Mucosa of descending colon (tissue), 3 donors: ENCODE measurements around the gene PRXL2C. TPM values are rescaled to one million over a fixed set of nuclear protein-coding genes. Genes with fewer than 3 reads are reported as not detected.

Experiments
- ATAC-seq: fragments of 200-7000 bp; cut with Tn5 transposase; one replicate; pipeline ENCODE4 v1.9.1; 2020; ENCODE audit warnings: mild to moderate bottlenecking, moderate library complexity
- DNase-seq, 3 donors: peaks; one replicate each; pipeline ENCODE4 v3.0.0-alpha.2; 2020
- H3K36me3 ChIP-seq: fragments of 200-600 bp; one replicate; pipeline ENCODE4 v1.8.0; 2021; ENCODE audit warnings: low read depth, mild to moderate bottlenecking
- H3K4me1 ChIP-seq: fragments of 200-600 bp; one replicate; pipeline ENCODE4 v1.8.0; 2021; ENCODE audit warnings: low read depth, mild to moderate bottlenecking
- H3K4me3 ChIP-seq: fragments of 200-600 bp; one replicate; pipeline ENCODE4 v1.8.0; 2021; ENCODE audit warnings: mild to moderate bottlenecking
- H3K9me3 ChIP-seq: fragments of 200-600 bp; one replicate; pipeline ENCODE4 v1.8.0; 2021; ENCODE audit warnings: mild to moderate bottlenecking
- intact Hi-C, 2 donors: fragments of 100-400 bp; cut with DNase I in 1 of 2; cut with micrococcal nuclease in 1 of 2; formaldehyde crosslinking; loops; one replicate each; pipeline versions ENCODE4 v1.11.0 to v1.11.1; 2022; cut with DNase I, micrococcal nuclease
- total RNA-seq, 3 donors: library from RNA; stranded (reverse); fragmentation: NEBNext Ultra II Directional in 2 of 3; extraction: Animal tissue kit (Norgen Biotek cat#: 25700) in 2 of 3; gene quantifications; one replicate each; pipeline versions ENCODE4 v1.2.1 to v1.2.4, GENCODE V29; 2021 to 2023
- TF ChIP-seq, protein P1 (sequence below): fragments of 200-600 bp; IDR thresholded peaks from one replicate; pipeline ENCODE4 v1.8.0; 2022; ENCODE audit warnings: antibody characterized with exemption, mild to moderate bottlenecking
- donor health status: DM: no; HTN: no; CAD: no; lungs with moderate emphysema.
- donor health status: DM: no; HTN: no; CAD: no.
- donor health status: DM: no; HTN: yes; CAD: no.

The PRXL2C gene
- total RNA-seq, 3 donors from 2014 or later, result 2.5 to 15.1 (median 8.8) TPM

DNA sequence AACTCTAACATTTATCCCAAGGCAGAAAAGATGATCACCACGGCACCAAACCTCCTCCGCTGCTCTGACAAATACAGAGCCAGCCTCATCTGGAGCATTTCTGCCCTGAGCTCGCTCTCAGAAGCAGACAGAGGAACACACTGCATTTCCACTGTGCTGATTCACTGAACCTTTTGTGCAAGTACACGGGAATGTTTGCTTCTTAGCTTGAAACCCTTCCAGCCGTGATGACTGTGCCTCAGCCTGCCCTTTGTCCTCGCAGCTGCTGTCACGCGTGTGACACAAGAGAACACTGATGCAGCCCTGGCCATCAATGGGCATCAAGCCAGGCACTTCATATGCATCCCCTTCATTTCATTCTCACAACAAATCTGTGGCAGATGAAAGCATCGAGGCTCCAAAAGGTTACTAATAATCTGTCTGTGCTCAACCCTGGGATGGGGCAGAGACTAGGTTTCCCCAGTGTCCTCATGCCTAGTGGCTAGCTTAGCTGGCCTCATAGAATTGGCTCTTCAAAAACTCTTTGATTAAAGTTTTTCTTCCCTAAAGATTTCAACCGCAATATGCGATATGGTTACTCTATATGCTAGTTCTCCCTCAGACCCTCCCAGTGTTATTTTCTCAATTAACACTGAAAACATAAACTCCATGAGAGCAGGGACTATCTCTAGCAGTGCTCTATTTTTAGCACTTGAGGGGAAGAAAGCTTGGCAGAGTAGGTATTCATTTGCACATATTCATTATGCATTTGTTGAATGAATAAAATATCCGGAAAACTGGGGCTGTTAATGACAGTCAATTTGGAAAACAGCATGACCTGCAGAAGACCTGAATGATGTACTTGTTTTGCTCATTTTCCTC is 42.8 kb downstream of the PRXL2C start:
- Histone ChIP-seq H3K9me3 (no peaks in the 10 kb centered on the region), H3K4me1 (no peaks in the 10 kb centered on the region), H3K36me3 (no peaks in the 10 kb centered on the region), H3K4me3 (no peak overlapping the region)
- ATAC-seq (peak; percentile 88), DNase-seq (peak in 2 of 3 donors; percentile 14 to 54)
- TF ChIP-seq, protein P1, sequence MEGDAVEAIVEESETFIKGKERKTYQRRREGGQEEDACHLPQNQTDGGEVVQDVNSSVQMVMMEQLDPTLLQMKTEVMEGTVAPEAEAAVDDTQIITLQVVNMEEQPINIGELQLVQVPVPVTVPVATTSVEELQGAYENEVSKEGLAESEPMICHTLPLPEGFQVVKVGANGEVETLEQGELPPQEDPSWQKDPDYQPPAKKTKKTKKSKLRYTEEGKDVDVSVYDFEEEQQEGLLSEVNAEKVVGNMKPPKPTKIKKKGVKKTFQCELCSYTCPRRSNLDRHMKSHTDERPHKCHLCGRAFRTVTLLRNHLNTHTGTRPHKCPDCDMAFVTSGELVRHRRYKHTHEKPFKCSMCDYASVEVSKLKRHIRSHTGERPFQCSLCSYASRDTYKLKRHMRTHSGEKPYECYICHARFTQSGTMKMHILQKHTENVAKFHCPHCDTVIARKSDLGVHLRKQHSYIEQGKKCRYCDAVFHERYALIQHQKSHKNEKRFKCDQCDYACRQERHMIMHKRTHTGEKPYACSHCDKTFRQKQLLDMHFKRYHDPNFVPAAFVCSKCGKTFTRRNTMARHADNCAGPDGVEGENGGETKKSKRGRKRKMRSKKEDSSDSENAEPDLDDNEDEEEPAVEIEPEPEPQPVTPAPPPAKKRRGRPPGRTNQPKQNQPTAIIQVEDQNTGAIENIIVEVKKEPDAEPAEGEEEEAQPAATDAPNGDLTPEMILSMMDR, result no peak
- intact Hi-C loops, result no loop called here

DNA sequence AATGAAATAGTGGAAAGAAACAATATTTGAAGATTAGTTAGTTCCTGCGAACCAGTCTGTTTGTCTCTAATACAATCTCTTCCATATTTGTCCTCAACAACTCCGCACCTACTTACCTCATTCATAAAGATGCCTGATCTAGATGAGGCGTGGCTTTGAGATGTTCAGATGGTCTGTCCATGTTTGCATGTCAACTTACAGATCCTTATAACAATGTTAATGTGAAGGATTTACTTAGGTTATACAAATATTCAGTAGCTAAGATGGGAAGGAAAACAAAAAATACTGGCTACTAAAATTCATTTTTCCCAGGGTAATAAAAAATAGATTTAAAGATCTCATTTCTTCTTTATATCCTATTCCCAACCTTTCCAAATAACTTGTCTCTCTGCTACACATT is 43.8 kb downstream of the PRXL2C start:
- intact Hi-C loops, result no loop called here

DNA sequence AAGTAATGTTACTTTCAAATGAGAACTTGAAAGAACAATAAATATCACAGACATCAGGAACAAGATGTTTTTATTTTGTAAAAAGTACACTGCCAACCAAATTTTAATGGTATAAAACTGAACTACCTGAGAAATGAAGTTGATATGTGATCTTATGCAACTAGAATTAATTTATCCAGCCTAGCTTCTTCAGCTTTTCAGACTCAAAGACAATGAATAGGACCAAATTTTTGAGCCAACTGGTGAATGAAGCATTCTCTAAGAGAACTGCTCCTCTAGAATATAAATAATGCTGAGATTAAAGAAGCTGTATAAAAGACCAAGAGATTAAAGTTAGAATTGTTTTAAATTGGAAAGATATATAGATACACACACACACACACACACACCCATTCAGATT is 45.4 kb downstream of the PRXL2C start:
- H3K4me1 ChIP-seq, result no peaks in the 10 kb centered on the region
- H3K9me3 ChIP-seq, result no peaks in the 10 kb centered on the region
- H3K4me3 ChIP-seq, result no peak overlapping the region
- TF ChIP-seq, protein P1, result no peak
- ATAC-seq, result no peak
- intact Hi-C loops, result no loop called here
- no peak for DNase-seq
- H3K36me3 ChIP-seq, result no peaks in the 10 kb centered on the region

More for the DNA sequence above, 43.8 kb downstream of the PRXL2C start:
- H3K9me3 ChIP-seq, result no peaks in the 10 kb centered on the region
- H3K4me3 ChIP-seq, result no peak overlapping the region
- H3K4me1 ChIP-seq, result no peaks in the 10 kb centered on the region
- no peak for DNase-seq
- no peak for ATAC-seq
- no peaks in the 10 kb centered on the region for H3K36me3 ChIP-seq
- TF ChIP-seq, protein P1, result no peak

DNA sequence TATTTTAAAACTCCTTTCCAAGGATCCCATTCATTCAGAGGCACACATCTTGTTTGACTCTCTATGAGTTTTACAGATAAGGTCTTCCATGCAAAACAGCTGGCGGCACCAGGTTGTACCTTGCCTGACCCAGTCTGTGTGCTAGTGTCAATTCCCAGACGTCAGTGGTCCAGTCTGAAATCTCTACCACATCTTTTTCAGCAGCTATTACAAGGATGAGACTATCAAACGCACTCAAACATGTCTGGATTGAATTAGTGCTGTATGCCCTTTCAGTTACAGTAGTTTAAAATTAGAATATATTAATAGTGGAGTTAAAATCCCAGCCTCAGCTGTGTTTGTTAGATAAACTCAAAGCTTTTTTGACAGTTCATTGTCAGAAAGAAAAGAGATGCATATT is 47.1 kb downstream of the PRXL2C start:
- Histone ChIP-seq H3K36me3 (no peaks in the 10 kb centered on the region), H3K9me3 (no peaks in the 10 kb centered on the region), H3K4me3 (no peak overlapping the region), H3K4me1 (no peaks in the 10 kb centered on the region)
- TF ChIP-seq, protein P1, result no peak
- intact Hi-C loops, result no loop called here
- ATAC-seq (no peak), DNase-seq (no peak)

DNA sequence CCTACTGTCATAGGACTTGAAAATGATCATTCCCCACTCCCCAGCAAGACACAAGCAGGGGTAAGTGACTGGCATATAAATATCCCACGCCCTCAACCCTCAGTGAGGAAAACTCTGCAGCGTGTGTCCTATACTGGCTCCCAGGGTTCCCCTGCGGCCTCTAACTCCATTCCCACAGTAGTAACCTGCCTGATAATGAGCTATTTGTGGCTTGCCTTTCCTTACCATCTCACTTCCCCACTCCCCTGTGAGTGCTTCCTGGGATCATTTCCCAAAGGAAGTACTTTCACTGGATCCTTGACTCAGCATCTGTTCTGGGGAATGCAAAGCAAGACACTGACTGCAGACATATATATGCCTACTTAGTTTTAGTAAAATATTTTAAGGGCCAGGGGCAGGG is 49.8 kb downstream of the PRXL2C start:
- intact Hi-C loops, result no loop called here
- H3K36me3 ChIP-seq, result no peaks in the 10 kb centered on the region
- H3K4me1 ChIP-seq, result no peaks in the 10 kb centered on the region
- no peak for DNase-seq
- TF ChIP-seq, protein P1, result no peak
- no peak for ATAC-seq
- H3K9me3 ChIP-seq, result no peaks in the 10 kb centered on the region
- no peak overlapping the region for H3K4me3 ChIP-seq

DNA sequence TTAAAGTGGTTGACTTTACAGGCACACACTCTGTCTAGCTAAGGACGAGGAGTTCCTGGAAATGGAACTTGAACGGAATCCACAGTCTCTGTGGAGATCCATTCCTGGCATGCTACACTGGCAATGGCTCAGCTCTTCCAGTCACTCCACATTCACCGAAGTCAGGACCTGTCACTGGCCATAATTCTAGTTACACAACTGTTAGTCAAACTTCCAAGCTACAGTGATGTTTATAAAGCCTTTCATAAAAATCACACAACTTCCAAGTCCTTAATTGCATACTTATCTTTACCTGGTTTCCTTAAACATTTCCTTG is 51.2 kb downstream of the PRXL2C start:
- Histone ChIP-seq H3K36me3 (no peaks in the 10 kb centered on the region), H3K4me1 (no peaks in the 10 kb centered on the region), H3K9me3 (no peaks in the 10 kb centered on the region), H3K4me3 (no peak overlapping the region)
- no peak for ATAC-seq
- intact Hi-C loops, result no loop called here
- DNase-seq, result no peak
- TF ChIP-seq, protein P1, result no peak
